GM12878 (cell line): ENCODE measurements around the gene BBS9. TPM values are rescaled to one million over a fixed set of nuclear protein-coding genes. Genes with fewer than 3 reads are reported as not detected.

Source experiments
- BACH1 ChIP-seq: fragments of 450-650 bp; IDR thresholded peaks from 2 replicates; pipeline ENCODE4 v1.6.1; 2017; ENCODE audit warnings: mild to moderate bottlenecking, borderline replicate concordance
- CBX3 ChIP-seq: fragments of 200-600 bp; sonication (generic); IDR thresholded peaks from 2 replicates; pipeline ENCODE4 v1.6.1; 2016; ENCODE audit warnings: low read depth, borderline replicate concordance
- FOXM1 ChIP-seq: IDR thresholded peaks from 2 replicates; pipeline ENCODE4 v1.6.1; 2012; ENCODE audit warnings: low read depth, mild to moderate bottlenecking, inconsistent platforms, low read length, moderate library complexity
- IKZF1 ChIP-seq: fragments of 450-650 bp; conservative IDR thresholded peaks from 2 replicates; pipeline ENCODE4 v1.6.1; 2017; ENCODE audit warnings: antibody characterized with exemption, mild to moderate bottlenecking
- IRF5 ChIP-seq: fragments of 450-650 bp; IDR thresholded peaks from 2 replicates; pipeline ENCODE4 v1.6.1; 2017; ENCODE audit warnings: borderline replicate concordance
- JUNB ChIP-seq: IDR thresholded peaks from 2 replicates; pipeline ENCODE4 v1.6.1; 2016; ENCODE audit warnings: antibody characterized with exemption, mild to moderate bottlenecking
- MTA3 ChIP-seq: IDR thresholded peaks from 2 replicates; pipeline ENCODE4 v1.6.1; 2012; ENCODE audit warnings: low read length, inconsistent platforms, borderline replicate concordance
- NFIC ChIP-seq: IDR thresholded peaks from 2 replicates; pipeline ENCODE4 v1.6.1; 2012; ENCODE audit warnings: low read depth, mild to moderate bottlenecking, inconsistent platforms, low read length, moderate library complexity
- NR2C2 ChIP-seq: IDR thresholded peaks from 2 replicates; pipeline ENCODE4 v1.6.1; 2011; ENCODE audit warnings: borderline replicate concordance, low read depth; ENCODE audit not compliant: control insufficient read depth, insufficient read length
- PBX3 ChIP-seq: IDR thresholded peaks from 2 replicates; pipeline ENCODE4 v1.6.1; 2011; ENCODE audit warnings: mild to moderate bottlenecking, low read depth, low read length, moderate library complexity; ENCODE audit not compliant: insufficient replicate concordance
- POLR2AphosphoS2 ChIP-seq: IDR thresholded peaks from 2 replicates; pipeline ENCODE4 v1.6.1; 2011; ENCODE audit warnings: low read depth, mild to moderate bottlenecking, low read length, improper control_type of control experiment, moderate library complexity
- ZBTB40 ChIP-seq: fragments of 450-650 bp; IDR thresholded peaks from 2 replicates; pipeline ENCODE4 v1.6.1; 2016; ENCODE audit warnings: mild to moderate bottlenecking, moderate library complexity, borderline replicate concordance
- ZSCAN29 ChIP-seq: fragments of 450-650 bp; IDR thresholded peaks from 2 replicates; pipeline ENCODE4 v1.6.1; 2017; ENCODE audit warnings: mild to moderate bottlenecking, moderate library complexity
- polyA plus RNA-seq, 11 experiments: library from polyadenylated mRNA; depleted of rRNA in 4 of 11; unstranded in 6 of 11; stranded (reverse) in 5 of 11; fragments of >200 nt; fragmentation: Nextera tagmentation in 4 of 11; fragmentation: Illumina TruSeq in 1 of 11; extraction: Ambion mirVana in 4 of 11; extraction: Trizol in 1 of 11; gene quantifications; 1 replicate in 1 of 11; 2 replicates in 10 of 11; pipeline versions ENCODE4 v1.2.1 to v1.2.3, GENCODE V29; 2011 to 2016; ENCODE audit warnings: inconsistent platforms in 2 of 11, missing spikeins in 2 of 11, low read depth in 1 of 11
- total RNA-seq, 4 experiments: library from RNA; depleted of rRNA in 3 of 4; stranded (reverse); fragments of >200 nt in 3 of 4; fragmentation: Illumina TruSeq in 1 of 4; extraction: Trizol in 1 of 4; gene quantifications; 2 replicates each; pipeline versions ENCODE4 v1.2.1 to v1.2.3, GENCODE V29; 2013 to 2021

Gene BBS9
- total and polyA plus RNA-seq, 10 of the 15 experiments (the other 5 are each of a cell fraction or from before 2014, with no cell fraction given), result 1.2 to 5.6 (median 2.3) TPM

GRCh38 chr7:33422141-33422540 lies 292.8 kb downstream of the BBS9 start (continued):
- TF ChIP-seq ZBTB40 (no peak), JUNB (no peak), CBX3 (no peak), IKZF1 (no peak), NFIC (no peak), NR2C2 (no peak), POLR2AphosphoS2 (no peak), MTA3 (no peak), FOXM1 (no peak), IRF5 (no peak), BACH1 (no peak), ZSCAN29 (no peak), PBX3 (no peak)
